K562 (cell line): ENCODE data around the gene FERMT3. TPM values are rescaled to one million over a fixed set of nuclear protein-coding genes. Genes with fewer than 3 reads are reported as not detected.
A peak's percentile ranks its signal among the peaks of the same experiment; 100 is the strongest.

Source experiments
- HNRNPUL1 ChIP-seq: fragments of 200-400 bp; formaldehyde crosslinking; IDR thresholded peaks from 2 replicates; pipeline ENCODE4 v1.6.1; 2017; ENCODE audit warnings: low read length
- MAFK ChIP-seq: IDR thresholded peaks from 2 replicates; pipeline ENCODE4 v1.6.1; 2011; ENCODE audit warnings: low read length, improper control_type of control experiment
- MGA ChIP-seq: fragments of 450-650 bp; IDR thresholded peaks from 2 replicates; pipeline ENCODE4 v1.6.1; 2016; ENCODE audit warnings: mild to moderate bottlenecking, moderate library complexity
- NFRKB ChIP-seq: fragments of 450-650 bp; IDR thresholded peaks from 2 replicates; pipeline ENCODE4 v1.6.1; 2016; ENCODE audit warnings: low read depth
- NUFIP1 ChIP-seq: fragments of 450-650 bp; IDR thresholded peaks from 2 replicates; pipeline ENCODE4 v1.6.1; 2018; ENCODE audit not compliant: partially characterized antibody
- RBBP5 ChIP-seq: fragments of 200-600 bp; sonication (generic); IDR thresholded peaks from 2 replicates; pipeline ENCODE4 v1.6.1; 2012; ENCODE audit warnings: borderline replicate concordance, mild to moderate bottlenecking, low read length, control low read depth, inconsistent platforms; ENCODE audit not compliant: insufficient read depth, poor library complexity, severe bottlenecking
- UBTF ChIP-seq, 2 experiments: IDR thresholded peaks; 2 replicates each; pipeline ENCODE4 v1.6.1; 2012; ENCODE audit warnings: improper control_type of control experiment in 2 of 2, low read depth in 2 of 2, low read length in 2 of 2, borderline replicate concordance in 1 of 2
- XRCC3 ChIP-seq: fragments of 450-650 bp; IDR thresholded peaks from 2 replicates; pipeline ENCODE4 v1.6.1; 2017; ENCODE audit warnings: mild to moderate bottlenecking, moderate library complexity
- ZFX ChIP-seq: sonication (generic); formaldehyde crosslinking; IDR thresholded peaks from 2 replicates; pipeline ENCODE4 v1.8.0; 2022; ENCODE audit warnings: mild to moderate bottlenecking, missing genetic modification reagents, moderate library complexity
- ZNF212 ChIP-seq: fragments of 450-650 bp; formaldehyde crosslinking; IDR thresholded peaks from 2 replicates; pipeline ENCODE4 v1.4.0; 2020; ENCODE audit warnings: mild to moderate bottlenecking
- ZNF41 ChIP-seq: fragments of 250-450 bp; sonication (Bioruptor Pico); conservative IDR thresholded peaks from 2 replicates; pipeline ENCODE4 v1.4.0; 2020; ENCODE audit warnings: mild to moderate bottlenecking
- polyA plus RNA-seq, 8 experiments: library from polyadenylated mRNA; depleted of rRNA in 4 of 8; stranded (reverse) in 5 of 8; unstranded in 3 of 8; fragments of >200 nt; fragmentation: Nextera tagmentation in 2 of 8; fragmentation: Illumina TruSeq in 1 of 8; extraction: Ambion mirVana in 2 of 8; extraction: Trizol in 1 of 8; gene quantifications; 2 replicates each; pipeline versions ENCODE4 v1.2.1 to v1.2.3, GENCODE V29; 2011 to 2014; ENCODE audit warnings: inconsistent platforms in 1 of 8, missing spikeins in 1 of 8
- total RNA-seq, 7 experiments: library from RNA; depleted of rRNA in 6 of 7; stranded (reverse); fragments of >200 nt in 6 of 7; fragmentation: Illumina TruSeq in 2 of 7; extraction: Trizol in 2 of 7; gene quantifications; 2 replicates each; pipeline versions ENCODE4 v1.2.1 to v1.2.3, GENCODE V29; 2011 to 2021; ENCODE audit warnings: low replicate concordance in 1 of 7
- TF ChIP-seq, protein P1 (sequence below): fragments of 450-650 bp; IDR thresholded peaks from 2 replicates; pipeline ENCODE4 v1.6.1; 2017; ENCODE audit warnings: mild to moderate bottlenecking, moderate library complexity

Gene FERMT3
- total and polyA plus RNA-seq, 9 of the 15 experiments (the other 6 are each of a cell fraction or from before 2014, with no cell fraction given) = 3.2 to 275 (median 79.7) TPM

- TF ChIP-seq MGA = peak; percentile 86
- no peak for TF ChIP-seq ZNF41 (CRISPR knock-in tag)
- peak; percentile 63 to 72; a peak in 1 of 4 replicates for TF ChIP-seq UBTF (IDR thresholded peaks at IDR 0.05; ENCODE audit: borderline replicate concordance in 1 of 2, low read depth in 2 of 2, low read length in 2 of 2)
- TF ChIP-seq NFRKB = no peak
- TF ChIP-seq MAFK = no peak
- TF ChIP-seq ZNF212 = no peak
- no peak for TF ChIP-seq HNRNPUL1
- TF ChIP-seq ZFX (CRISPR knock-in tag) = peak; percentile 83
- TF ChIP-seq, protein P1, sequence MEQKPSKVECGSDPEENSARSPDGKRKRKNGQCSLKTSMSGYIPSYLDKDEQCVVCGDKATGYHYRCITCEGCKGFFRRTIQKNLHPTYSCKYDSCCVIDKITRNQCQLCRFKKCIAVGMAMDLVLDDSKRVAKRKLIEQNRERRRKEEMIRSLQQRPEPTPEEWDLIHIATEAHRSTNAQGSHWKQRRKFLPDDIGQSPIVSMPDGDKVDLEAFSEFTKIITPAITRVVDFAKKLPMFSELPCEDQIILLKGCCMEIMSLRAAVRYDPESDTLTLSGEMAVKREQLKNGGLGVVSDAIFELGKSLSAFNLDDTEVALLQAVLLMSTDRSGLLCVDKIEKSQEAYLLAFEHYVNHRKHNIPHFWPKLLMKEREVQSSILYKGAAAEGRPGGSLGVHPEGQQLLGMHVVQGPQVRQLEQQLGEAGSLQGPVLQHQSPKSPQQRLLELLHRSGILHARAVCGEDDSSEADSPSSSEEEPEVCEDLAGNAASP = no peak
- no peak for TF ChIP-seq XRCC3
- peak; percentile 33 for TF ChIP-seq RBBP5
- no peak for TF ChIP-seq NUFIP1
Observed at GRCh38 chr11:64181506-64182411, 24.8 kb upstream of the FERMT3 start (continued).
